Activated B cell treated with CpG ODN at 0.5 μM for 24 hours (primary cell): ENCODE results near the gene KCNQ1. TPM values are rescaled to one million over a fixed set of nuclear protein-coding genes. Genes with fewer than 3 reads are reported as not detected.

ENCODE experiments used
- ATAC-seq: fragments of 200-7000 bp; cut with Tn5 transposase; one replicate; pipeline ENCODE4 v1.10.0; 2021; ENCODE audit warnings: low read depth, mild to moderate bottlenecking, moderate library complexity
- CTCF ChIA-PET: fragments of 350-600 bp; sonication (Branson Sonifier 250); formaldehyde crosslinking; loops from one replicate; lab custom pipeline; 2021; ENCODE audit warnings: antibody characterized with exemption; lab: Charles Lee
- POLR2A ChIA-PET: fragments of 350-600 bp; sonication (Branson Sonifier 250); formaldehyde crosslinking; loops from one replicate; lab custom pipeline; 2021; ENCODE audit warnings: antibody characterized with exemption; lab: Charles Lee
- DNase-seq: peaks from one replicate; pipeline ENCODE4 v3.0.0; 2022
- H3K27ac Mint-ChIP-seq: one replicate; pipeline ENCODE4 v1.8.0; 2020; ENCODE audit warnings: mixed read lengths
- H3K27me3 Mint-ChIP-seq: one replicate; pipeline ENCODE4 v1.8.0; 2021; ENCODE audit warnings: mixed read lengths
- H3K36me3 Mint-ChIP-seq: one replicate; pipeline ENCODE4 v1.8.0; 2021; ENCODE audit warnings: low read depth, mixed read lengths
- H3K4me1 Mint-ChIP-seq: one replicate; pipeline ENCODE4 v1.8.0; 2021; ENCODE audit warnings: mixed read lengths
- H3K4me3 Mint-ChIP-seq: one replicate; pipeline ENCODE4 v1.8.0; 2020; ENCODE audit warnings: mild to moderate bottlenecking, mixed read lengths
- H3K9me3 Mint-ChIP-seq: one replicate; pipeline ENCODE4 v1.8.0; 2020; ENCODE audit warnings: mixed read lengths
- CTCF ChIP-seq: fragments of 200-600 bp; IDR thresholded peaks from one replicate; pipeline ENCODE4 v1.8.0; 2022; ENCODE audit warnings: antibody characterized with exemption, mild to moderate bottlenecking
- intact Hi-C: fragments of 100-400 bp; cut with micrococcal nuclease; formaldehyde crosslinking; loops from one replicate; pipeline ENCODE4 v1.15.1; 2024
- total RNA-seq: library from RNA; stranded (reverse); gene quantifications from 2 replicates; pipeline ENCODE4 v1.2.3, GENCODE V29; 2022

The KCNQ1 gene
- total RNA-seq, 1 donor from 2014 or later: 6.5 TPM

DNA sequence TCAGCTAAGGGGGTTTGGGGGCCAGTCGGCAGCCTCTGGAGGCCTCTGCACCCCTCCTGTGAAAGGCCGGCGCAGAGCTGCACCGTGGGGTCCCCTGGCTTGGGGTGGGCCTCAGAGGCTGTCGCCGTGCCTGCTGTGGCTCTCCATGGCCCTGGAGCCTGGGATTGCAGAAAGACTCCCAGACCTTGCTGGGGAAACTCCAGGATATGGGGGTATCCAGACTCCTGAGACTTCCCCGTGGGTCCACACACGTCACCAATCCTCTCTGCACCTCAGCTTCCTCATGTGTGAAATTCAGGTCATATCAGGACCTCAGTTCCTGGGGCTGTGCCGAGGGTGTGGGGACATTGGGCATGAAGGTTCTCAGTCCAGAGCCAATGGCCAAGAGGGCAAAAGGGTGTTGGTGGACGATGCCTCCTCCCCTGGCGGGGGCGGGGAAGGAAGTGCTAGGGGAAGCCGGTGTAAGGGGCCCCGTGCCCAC lies 97.1 kb downstream of the KCNQ1 start:
- no peaks in the 10 kb centered on the region for H3K27me3 Mint-ChIP-seq
- ChIA-PET POLR2A (no interaction called here), CTCF (interaction anchor here (1.4 kb wide), 1 partner anchor 9 kb away, joined by 5 read pairs; no protein-coding TSS in a partner anchor)
- no peak overlapping the region for H3K27ac Mint-ChIP-seq
- no peaks in the 10 kb centered on the region for H3K9me3 Mint-ChIP-seq
- no peak overlapping the region for H3K4me3 Mint-ChIP-seq
- intact Hi-C loops: no loop called here
- no peak for TF ChIP-seq CTCF
- DNase-seq (no peak), ATAC-seq (no peak)
- H3K36me3 Mint-ChIP-seq: no peaks in the 10 kb centered on the region
- peaks cover 5% of the 10 kb centered on the region for H3K4me1 Mint-ChIP-seq

DNA sequence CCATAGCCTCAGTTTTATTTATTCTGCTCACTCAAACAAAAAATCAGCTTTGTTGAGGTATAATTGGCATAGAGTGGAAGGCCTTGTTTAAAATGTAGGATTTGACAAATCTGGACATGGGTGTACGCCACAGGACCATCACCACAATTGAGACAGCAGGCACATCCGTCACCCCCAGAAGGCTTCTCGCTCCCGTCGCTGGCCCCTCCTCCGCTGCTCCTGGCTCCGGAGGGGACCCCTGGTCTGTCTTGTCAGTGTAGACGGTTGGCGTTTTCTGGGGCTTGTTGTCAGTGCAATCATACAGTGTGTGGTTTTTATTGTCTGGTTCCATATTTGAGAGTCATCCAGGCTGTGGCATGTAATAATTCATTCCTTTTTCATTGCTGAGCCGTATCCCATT lies 97.6 kb downstream of the KCNQ1 start:
- Mint-ChIP-seq H3K4me3 (no peak overlapping the region), H3K27ac (no peak overlapping the region), H3K27me3 (no peaks in the 10 kb centered on the region), H3K4me1 (peaks cover 5% of the 10 kb centered on the region), H3K9me3 (no peaks in the 10 kb centered on the region), H3K36me3 (no peaks in the 10 kb centered on the region)
- intact Hi-C loops: no loop called here
- POLR2A ChIA-PET: no interaction called here
- ATAC-seq (no peak), DNase-seq (no peak)
- no peak for TF ChIP-seq CTCF
- CTCF ChIA-PET: interaction anchor here (1.4 kb wide), 1 partner anchor 9 kb away, joined by 5 read pairs; no protein-coding TSS in a partner anchor

GRCh38 chr11:2547806-2548205 lies 103.0 kb downstream of the KCNQ1 start:
- Mint-ChIP-seq H3K4me3 (no peak overlapping the region), H3K27me3 (no peaks in the 10 kb centered on the region), H3K36me3 (no peaks in the 10 kb centered on the region), H3K4me1 (peaks cover 5% of the 10 kb centered on the region), H3K9me3 (no peaks in the 10 kb centered on the region), H3K27ac (no peak overlapping the region)
- intact Hi-C loops: no loop called here
- no peak for TF ChIP-seq CTCF
- no peak for ATAC-seq
- POLR2A ChIA-PET: no interaction called here
- CTCF ChIA-PET: no interaction called here
- no peak for DNase-seq

GRCh38 chr11:2548596-2548995 lies 103.8 kb downstream of the KCNQ1 start:
- H3K27me3 Mint-ChIP-seq: no peaks in the 10 kb centered on the region
- ATAC-seq (no peak), DNase-seq (no peak)
- H3K9me3 Mint-ChIP-seq: no peaks in the 10 kb centered on the region
- H3K4me1 Mint-ChIP-seq: peaks cover 7% of the 10 kb centered on the region
- intact Hi-C loops: no loop called here
- POLR2A ChIA-PET: no interaction called here
- H3K36me3 Mint-ChIP-seq: no peaks in the 10 kb centered on the region
- CTCF ChIA-PET: no interaction called here
- H3K4me3 Mint-ChIP-seq: no peak overlapping the region
- no peak for TF ChIP-seq CTCF
- H3K27ac Mint-ChIP-seq: no peak overlapping the region

DNA sequence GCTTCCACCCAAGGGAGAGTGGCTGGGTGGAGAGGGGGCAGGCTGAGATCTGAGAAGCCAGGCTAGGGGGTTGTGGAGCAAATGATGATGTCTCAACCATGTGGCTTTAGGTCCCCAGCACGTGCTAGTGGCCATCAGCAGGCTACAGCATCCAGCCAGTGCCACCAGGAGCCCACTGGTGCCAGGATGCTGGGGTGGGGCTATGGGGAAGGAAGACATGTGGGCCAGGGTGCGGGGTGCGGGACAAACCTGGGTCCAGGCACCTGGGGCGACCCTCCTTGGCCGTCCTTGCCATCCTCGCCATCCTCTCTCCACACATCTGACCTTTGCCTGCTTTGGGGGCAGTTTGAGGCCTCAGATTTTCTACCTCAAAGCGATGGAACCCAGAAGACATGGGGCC lies 104.3 kb downstream of the KCNQ1 start:
- DNase-seq: no peak
- POLR2A ChIA-PET: no interaction called here
- no peak for ATAC-seq
- no peak for TF ChIP-seq CTCF
- Mint-ChIP-seq H3K4me1 (peaks cover 7% of the 10 kb centered on the region), H3K27ac (no peak overlapping the region), H3K9me3 (no peaks in the 10 kb centered on the region), H3K27me3 (no peaks in the 10 kb centered on the region), H3K4me3 (no peak overlapping the region), H3K36me3 (no peaks in the 10 kb centered on the region)
- CTCF ChIA-PET: no interaction called here
- intact Hi-C loops: no loop called here
